ENCODE measurements around the gene ABCG5. TPM values are rescaled to one million over a fixed set of nuclear protein-coding genes. Genes with fewer than 3 reads are reported as not detected.

Gene ABCG5
- total RNA-seq, 2 donors from 2014 or later = not detected

- Mint-ChIP-seq H3K9me3 (no peaks in the 10 kb centered on the region), H3K27ac (no peak overlapping the region), H3K4me1 (no peaks in the 10 kb centered on the region), H3K27me3 (peaks cover 3% of the 10 kb centered on the region), H3K36me3 (ENCODE audit: low read depth) (no peaks in the 10 kb centered on the region), H3K4me3 (no peak overlapping the region)
- no peak for ATAC-seq (replicated peaks)
Measured at GRCh38 chr2:43766006-43766405, 72.6 kb downstream of the ABCG5 start.

- H3K4me3 Mint-ChIP-seq = no peak overlapping the region
- no peaks in the 10 kb centered on the region for H3K9me3 Mint-ChIP-seq
- no peaks in the 10 kb centered on the region for H3K27me3 Mint-ChIP-seq
- no peak for ATAC-seq (replicated peaks)
- no peak overlapping the region for H3K27ac Mint-ChIP-seq
- H3K4me1 Mint-ChIP-seq = no peaks in the 10 kb centered on the region
- no peaks in the 10 kb centered on the region for H3K36me3 Mint-ChIP-seq (ENCODE audit: low read depth)
Measured at GRCh38 chr2:43764086-43764705, 74.4 kb downstream of the ABCG5 start.

GRCh38 chr2:43763091-43763490 lies 75.5 kb downstream of the ABCG5 start:
- ATAC-seq (replicated peaks) = no peak
- no peak overlapping the region for H3K4me3 Mint-ChIP-seq

More at GRCh38 chr2:43763091-43763490, 75.5 kb downstream of the ABCG5 start:
- no peaks in the 10 kb centered on the region for H3K4me1 Mint-ChIP-seq
- no peaks in the 10 kb centered on the region for H3K27me3 Mint-ChIP-seq
- H3K9me3 Mint-ChIP-seq = no peaks in the 10 kb centered on the region
- H3K27ac Mint-ChIP-seq = no peak overlapping the region
- no peaks in the 10 kb centered on the region for H3K36me3 Mint-ChIP-seq (ENCODE audit: low read depth)

Other genes with a start within 250 kb of the ABCG5 start
- 10 to 100 TPM; 36.3 to 36.9 TPM for gene THADA, start 242.8 kb downstream of the ABCG5 start, total RNA-seq
- 1 to 10 TPM; 1.3 to 2.1 TPM for gene PLEKHH2, start 201.6 kb downstream of the ABCG5 start, total RNA-seq
- gene C1GALT1C1L, start 162.4 kb downstream of the ABCG5 start, total RNA-seq = not detected
- 1 to 10 TPM; 5.7 to 8.1 TPM for gene DYNC2LI1, start 64.8 kb downstream of the ABCG5 start, total RNA-seq
- gene ABCG8, start 132 bp upstream of the ABCG5 start, total RNA-seq = not detected
- gene LRPPRC, start 157.2 kb upstream of the ABCG5 start, total RNA-seq = 100 to 1,000 TPM; 109 to 172 TPM